Ammon's horn (tissue), 1 donor: ENCODE data around the gene NOL3.
A peak's percentile ranks its signal among the peaks of the same experiment; 100 is the strongest.

ENCODE experiments used
- DNase-seq: peaks from one replicate; pipeline ENCODE4 v3.0.0-alpha.2; 2016; ENCODE audit warnings: low spot score

The NOL3 gene

DNA sequence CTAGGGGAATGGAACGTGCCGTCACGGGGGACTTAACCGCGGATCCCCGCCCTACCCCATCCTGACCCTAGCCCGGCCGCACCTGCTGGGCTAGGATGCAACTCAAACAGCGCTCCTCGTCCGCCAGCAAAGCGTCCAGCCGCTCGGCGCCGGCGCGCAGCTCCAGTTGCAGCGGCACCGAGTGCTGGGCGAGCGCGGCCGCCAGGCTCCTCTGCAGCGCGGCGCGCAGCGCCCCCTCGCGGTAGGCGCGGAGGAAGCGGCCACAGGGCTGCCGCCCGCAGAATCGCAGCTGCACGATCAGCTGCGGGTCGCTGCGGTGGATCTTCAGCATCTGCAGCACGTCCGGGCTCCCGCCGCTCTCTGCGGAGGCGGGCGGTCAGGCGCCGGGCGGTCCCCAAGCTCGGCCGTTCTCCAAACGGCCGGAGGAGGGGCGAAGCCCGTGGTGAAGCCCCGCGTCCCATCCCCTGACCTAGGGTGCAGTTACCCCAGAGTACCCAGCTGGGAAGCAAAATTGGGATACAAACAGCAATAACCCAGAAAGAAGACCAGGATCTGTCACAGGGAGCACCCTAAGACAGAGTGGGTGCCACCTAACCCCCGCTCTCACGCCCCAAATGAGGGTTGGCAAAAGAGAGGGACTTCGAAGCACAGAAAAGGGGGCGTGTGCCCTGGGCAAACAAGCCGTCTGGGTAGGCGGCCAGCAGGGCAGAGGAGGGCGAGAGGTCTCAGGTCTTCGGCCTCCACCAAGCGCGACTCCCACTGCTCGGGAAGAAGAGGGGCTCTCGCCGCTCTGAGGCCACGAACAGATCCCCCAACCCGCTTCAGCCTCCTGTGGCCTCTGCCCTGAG is 14.8 kb upstream of the NOL3 start:
- peak; percentile 81 for DNase-seq

DNA sequence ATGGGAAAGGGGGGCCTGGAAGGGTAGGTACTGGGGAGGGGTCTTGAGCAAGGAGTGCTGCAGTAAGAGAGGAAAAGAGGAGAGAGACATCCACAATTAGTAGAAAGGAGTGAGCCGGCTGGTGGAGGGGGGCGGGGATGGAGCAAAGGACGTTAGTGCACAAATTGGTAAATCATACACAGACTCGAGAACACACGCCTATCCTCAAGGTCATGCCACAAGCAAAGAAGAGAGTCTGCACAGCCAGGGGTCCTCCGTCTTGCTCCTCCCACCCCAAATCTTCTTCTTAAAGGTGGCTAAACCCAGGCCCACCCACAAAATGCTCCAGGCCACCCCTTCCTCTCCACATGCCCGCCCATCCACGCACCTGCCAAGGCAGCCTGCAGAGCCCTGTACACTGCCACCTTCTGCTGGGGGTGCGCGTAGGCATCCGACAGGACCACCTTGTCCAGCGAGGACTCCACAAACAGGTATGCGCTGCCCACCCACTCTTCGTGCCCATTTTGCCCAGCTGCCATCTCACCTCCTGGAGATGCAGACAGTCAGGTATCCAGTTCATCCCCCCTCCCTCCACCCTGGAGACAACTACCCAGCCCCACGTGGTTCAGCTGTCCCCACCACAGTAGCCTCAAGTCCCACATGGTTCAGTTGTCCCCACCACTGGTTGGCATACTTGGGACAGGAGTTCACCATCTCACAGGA is 14.0 kb upstream of the NOL3 start:
- DNase-seq: no peak

DNA sequence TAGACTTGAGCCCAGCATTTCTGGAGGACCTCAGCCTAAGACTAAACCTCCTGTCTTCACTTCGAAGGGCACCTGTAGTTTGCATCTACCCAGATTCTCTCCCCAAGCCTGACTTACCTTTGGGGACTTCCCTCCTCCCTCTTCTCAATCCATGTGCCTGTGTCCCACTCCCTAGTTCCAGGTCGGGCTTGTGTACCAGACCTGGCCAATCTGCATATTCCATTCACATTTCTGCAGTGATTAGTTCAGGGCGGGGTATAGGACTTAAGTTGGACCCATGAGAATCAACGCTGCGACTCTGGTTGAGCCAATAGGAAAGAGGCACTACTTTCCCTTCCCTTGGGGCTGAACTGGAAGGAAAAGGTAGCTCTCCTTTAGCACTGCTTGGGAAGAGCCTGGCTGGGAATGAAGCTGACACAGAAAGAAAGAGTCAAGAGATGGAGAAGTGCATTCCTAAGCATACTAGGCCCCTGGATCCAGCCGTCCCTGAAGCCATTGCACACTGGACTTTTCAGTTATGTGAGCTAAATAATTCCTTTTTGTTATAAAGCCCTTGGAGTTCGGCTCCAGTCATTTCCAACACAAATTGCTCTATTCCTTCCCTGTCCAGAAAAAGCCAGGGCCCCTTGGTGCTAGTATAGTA is 13.1 kb upstream of the NOL3 start:
- no peak for DNase-seq

DNA sequence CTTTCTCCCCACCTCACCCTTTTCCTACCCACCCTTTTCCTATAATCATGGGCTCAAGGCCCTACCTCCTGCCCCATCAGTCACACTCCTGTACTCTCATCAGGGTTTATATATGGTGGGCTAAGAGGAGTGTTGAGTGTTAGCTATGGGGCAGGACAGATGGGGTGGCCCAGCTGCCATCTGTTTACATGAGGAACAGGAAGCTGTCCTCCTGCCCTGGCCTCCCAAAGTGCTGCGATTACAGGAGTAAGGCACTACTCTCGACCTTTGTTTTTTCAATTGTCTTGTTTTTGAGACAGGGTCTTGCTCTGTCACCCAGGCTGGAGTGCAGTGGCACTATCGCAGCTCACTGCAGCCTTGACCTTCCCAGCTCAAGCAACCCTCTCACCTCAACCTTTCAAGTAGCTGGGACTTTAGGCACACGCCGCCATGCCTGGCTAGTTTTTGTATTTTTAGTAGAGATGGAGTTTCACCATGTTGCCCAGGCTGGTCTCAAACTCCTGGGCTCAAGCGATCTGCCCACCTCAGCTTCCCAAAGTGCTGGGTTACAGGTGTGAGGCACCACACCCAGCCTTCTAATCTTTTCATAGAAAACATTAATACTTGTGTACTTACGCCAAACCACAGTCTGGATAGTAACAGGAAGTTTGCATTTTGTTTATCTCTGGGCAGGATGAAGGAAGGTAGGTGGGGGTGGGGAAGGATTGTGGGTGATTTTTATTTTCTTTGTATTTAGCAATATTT is 12.3 kb upstream of the NOL3 start:
- no peak for DNase-seq

DNA sequence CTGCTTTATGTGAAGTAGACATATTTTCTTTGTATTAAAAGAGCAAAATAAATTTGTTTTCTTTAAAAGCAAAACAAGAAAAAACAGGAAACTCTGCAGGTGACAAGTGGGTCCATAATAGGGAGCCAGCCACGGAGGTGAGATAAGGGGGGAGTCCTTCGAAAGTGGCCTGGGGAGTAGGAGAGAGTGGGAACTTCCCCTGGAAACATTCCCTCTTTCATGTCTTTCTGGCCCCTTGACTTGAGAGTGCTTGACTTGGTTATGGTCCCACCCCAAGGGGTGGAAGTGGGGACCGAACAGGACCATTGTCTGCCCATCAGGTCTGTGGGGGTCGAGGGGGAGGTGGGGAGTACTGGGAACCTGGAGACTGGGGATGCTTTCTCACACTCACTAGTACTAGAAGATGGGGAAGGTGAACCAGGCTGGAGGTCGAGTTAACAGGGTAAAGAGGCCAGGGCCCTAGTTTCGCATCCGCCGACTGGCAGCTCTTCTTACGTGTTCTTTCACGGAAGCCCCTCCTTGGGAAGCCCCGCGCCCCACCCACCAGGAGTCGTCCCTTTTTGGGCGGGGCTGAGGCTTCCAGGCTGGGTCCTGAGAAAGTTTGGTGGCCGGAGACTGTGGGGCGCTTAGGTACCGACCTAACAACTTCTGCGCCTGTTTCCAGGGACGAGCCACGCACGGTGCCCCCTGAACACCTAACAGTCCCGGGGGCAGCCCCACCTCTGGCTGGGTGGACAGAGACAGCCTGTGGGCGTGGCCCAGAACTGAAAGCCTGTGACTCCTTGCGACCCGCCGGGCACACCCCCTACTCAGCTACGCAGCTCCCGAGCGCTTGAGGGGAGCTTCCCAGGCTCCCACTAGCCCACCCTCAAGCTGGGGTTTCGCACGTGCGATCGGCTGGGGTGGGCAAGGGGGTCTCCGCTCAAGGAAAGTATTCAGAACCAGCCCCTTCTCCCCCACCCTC is 11.4 kb upstream of the NOL3 start:
- DNase-seq: no peak

DNA sequence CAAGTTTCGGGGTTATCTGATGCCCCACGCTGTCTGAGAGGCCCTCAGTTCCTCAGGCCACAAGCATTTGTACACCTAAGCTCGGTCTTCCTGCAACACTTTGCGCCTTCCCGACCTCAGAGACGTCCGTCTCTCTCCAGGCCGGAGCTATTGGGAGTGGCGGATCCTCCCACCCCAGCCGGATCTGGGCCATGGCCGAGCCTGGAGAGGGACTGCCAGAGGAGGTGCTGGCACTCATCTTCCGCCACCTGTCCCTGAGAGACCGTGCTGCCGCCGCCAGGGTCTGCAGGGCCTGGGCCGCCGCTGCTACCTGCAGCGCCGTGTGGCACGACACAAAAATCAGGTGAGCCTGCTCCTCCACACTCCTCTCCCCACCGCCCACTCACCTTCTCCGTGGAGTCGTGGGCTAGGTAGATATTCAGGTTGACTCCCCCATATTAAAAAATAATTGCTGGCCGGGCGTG is 8.7 kb upstream of the NOL3 start:
- DNase-seq: no peak

DNA sequence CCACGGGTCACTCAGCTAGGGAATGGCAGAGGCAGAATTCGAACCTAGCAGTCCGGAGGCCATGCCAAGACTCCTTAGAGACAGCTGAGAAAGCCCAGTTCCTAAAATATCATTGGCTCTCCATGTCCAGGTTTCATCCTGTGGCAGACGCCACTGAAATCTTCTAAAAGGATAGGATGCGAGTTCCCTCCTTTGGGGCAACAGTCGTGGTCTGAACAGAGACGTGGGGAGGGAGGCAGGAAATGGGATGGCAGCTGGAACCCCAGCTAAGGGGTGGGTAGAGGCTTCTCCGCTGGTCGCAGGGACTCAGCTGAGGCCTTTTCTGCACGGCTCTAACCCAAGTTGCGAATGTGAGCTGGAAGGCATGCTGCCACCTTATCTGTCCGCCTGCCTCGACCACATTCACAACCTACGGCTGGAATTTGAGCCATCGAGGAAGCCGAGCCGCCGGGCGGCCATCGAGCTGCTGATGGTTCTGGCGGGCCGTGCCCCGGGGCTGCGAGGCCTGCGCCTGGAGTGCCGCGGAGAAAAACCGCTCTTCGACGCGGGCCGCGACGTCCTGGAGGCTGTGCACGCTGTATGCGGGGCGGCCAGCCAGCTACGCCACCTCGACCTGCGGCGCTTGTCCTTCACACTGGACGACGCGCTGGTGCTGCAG is 7.7 kb upstream of the NOL3 start:
- no peak for DNase-seq

DNA sequence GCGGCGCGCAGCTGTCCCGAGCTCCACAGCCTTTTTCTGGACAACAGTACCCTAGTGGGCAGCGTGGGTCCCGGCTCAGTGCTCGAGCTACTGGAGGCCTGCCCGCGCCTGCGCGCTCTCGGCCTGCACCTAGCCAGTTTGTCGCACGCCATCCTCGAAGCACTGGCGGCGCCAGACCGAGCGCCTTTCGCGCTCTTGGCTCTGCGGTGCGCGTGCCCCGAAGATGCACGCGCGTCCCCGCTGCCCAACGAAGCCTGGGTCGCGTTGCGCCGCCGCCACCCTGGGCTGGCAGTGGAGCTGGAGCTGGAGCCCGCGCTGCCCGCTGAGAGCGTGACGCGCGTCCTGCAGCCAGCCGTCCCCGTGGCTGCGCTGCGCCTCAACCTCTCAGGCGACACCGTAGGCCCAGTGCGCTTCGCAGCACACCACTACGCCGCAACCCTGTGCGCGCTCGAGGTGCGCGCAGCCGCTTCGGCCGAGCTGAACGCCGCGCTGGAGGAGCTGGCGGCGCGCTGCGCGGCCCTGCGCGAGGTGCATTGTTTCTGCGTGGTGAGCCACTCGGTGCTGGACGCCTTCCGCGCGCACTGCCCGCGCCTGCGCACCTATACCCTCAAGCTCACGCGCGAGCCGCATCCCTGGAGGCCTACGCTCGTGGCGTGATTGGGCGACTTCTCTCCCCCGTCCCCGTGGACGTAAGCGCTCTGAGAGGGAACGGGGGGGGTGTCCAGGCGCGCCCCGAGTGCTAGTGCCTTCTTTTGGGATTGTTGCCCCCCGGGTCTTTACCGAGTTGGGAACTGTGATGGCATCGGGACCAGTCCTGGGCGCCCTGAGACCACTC is 7.0 kb upstream of the NOL3 start:
- peak; percentile 89 for DNase-seq

DNA sequence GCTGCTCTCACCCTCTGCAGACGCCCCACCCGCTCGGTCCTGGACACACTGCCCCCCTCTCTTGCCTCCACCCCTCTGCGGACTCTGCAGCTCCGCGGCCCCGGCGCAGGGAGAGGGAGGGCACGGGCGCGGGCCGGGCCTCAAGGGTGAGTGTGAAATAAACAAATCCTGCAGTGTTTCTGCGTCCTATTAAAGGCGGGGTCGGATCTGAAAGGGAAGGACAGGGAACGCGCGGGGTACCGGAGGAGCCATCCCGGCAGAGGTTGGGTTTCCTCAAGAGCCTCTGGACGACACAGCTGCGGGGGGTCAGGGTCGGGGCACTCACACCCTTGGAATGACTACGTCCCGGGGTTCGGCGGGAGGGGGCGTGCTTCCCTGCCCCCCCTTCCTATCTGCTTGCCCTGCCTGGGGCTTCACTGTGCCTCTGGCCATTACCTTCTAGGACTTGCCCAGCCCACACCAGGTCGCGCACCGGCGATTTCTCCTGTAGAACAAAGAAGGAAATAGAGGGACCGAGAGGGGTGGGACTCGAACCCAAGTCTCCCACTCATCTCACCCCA is 6.3 kb upstream of the NOL3 start:
- no peak for DNase-seq

DNA sequence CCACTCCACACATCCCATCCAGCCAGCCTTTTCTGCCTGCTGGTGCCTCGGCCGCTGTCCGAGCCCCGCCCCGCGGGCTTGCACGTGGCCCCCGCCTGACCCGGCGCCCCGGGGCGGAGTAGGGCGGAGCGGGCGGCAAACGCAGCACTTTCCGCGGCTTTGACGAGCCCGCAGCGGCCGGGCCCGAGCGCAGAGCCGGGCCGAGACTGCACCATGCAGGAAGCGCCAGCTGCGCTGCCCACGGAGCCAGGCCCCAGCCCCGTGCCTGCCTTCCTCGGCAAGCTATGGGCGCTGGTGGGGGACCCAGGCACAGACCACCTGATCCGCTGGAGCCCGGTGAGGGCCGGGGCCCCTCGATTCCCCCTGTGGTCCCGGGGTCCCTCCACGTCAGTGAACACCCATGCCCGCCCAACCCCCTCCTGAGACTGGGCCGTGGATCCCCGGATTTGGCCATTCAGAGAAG is 5.7 kb upstream of the NOL3 start, which contains the start of gene HSF4:
TSS of gene HSF4 (plus strand) at position 147 of the 463 bp plus-strand sequence. CDS start at position 214, 67 bp downstream.
- no peak for DNase-seq

DNA sequence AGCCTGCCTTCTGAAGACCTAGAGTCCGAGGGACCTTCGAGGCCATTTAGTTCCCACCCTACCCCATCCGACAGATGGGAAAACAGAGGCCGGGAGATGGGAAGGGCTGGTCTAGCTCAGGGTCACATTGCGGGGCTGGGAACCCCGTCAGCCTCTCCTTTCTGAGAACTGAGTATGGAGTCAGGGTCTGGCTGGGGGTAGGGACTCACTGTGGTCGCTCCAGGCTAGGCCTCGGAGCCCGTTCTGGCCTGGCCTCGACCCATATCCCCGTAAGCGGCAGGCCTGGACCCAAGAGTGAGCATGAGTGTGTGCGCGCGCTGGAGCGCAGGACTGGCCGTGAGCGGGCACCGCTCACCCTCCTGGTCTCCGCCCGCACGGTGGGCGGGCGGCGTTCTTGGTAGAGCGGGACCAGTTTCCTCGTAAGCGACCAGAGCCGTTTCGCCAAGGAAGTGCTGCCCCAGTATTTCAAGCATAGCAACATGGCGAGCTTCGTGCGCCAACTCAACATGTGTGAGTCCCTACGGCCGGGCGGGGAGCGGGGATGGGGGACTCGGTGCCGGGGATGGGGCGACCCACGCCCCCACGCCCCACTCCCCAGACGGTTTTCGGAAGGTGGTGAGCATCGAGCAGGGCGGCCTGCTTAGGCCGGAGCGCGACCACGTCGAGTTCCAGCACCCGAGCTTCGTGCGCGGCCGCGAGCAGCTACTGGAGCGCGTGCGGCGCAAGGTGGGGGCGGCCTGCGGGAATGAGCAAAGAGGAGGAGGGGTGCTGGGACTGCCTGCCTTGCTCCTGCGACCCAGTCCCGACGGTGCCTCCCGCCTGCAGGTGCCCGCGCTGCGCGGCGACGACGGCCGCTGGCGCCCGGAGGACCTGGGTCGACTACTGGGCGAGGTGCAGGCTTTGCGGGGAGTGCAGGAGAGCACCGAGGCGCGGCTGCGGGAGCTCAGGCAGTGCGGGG is 4.9 kb upstream of the NOL3 start:
- DNase-seq: no peak

DNA sequence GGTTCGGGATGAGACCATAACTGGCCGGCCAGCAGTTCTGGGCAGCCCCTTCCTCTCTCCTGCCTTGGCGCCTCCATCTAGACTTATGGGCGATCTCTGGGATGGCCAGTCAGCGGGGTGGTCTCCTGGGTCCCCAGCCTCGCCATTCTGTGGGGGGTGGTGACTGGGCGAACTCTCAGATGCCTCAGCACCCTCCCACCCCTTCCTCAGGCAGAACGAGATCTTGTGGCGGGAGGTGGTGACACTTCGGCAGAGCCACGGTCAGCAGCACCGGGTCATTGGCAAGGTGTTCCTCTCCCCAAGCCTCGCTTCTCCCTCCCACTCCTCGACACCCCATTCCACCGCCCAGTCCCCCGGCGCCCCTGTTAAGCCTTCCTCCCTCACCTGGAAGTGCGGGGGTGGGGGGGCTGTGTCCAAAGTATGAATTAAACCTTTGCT is 4.2 kb upstream of the NOL3 start:
- no peak for DNase-seq

DNA sequence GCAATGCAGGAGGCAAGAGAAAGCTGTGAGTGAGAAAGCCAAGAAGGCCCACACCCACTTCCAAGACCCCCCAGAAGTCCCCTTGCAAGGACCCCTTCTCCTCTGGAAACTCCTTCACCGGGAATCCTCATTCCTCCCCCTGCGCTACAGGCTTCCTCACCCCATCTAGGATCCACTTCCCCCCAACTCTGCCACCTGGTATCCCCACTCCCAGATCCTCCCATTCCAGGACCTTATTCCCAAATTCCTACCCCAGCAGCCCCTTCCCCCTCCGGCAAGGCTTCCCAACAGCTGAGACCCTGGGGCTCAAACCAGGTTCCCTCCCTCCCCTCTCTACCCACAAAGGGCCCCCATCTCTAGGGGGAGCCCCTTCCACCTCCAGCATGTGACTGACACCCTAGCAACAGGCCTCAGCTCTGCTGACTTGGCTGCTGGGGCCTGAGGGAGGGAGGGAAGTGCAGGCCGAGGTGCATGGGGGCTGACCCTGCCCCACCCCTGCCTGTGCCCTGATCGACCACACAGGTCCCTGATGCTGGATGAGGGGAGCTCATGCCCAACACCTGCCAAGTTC is 3.7 kb upstream of the NOL3 start:
- DNase-seq: no peak

DNA sequence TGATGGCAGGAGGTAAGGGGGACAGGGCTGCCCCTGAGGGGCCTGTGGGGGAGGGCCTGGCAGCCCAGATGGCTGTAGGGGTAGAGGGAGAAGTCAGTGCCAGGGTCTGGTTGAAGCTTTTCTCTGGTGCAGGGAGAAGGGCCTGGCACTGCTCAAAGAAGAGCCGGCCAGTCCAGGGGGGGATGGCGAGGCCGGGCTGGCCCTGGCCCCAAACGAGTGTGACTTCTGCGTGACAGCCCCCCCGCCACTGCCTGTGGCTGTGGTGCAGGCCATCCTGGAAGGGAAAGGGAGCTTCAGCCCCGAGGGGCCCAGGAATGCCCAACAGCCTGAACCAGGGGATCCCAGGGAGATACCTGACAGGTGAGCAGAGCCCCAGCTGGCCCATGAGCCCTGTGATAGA is 2.8 kb upstream of the NOL3 start:
- DNase-seq: no peak

DNA sequence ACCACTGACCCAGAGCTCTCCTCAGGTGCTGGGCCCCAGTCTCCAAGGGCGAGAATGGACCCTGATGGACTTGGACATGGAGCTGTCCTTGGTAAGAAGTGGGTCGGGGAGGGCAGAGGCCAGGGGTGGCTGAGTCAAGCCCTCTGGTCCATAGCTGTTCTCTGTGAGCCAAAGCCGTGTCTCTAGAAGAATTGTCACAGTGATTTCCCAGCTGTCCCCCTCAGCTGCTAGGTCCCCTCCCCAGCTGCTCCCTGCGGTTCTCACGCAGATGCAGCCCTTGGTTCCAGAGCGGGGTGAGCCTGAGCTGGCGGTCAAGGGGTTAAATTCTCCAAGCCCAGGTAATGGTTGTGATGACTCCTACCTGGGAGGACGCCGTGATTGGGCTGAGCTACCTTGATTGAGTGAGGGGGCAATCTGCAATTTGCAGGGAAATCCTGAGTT is 1.3 kb upstream of the NOL3 start:
- no peak for DNase-seq

DNA sequence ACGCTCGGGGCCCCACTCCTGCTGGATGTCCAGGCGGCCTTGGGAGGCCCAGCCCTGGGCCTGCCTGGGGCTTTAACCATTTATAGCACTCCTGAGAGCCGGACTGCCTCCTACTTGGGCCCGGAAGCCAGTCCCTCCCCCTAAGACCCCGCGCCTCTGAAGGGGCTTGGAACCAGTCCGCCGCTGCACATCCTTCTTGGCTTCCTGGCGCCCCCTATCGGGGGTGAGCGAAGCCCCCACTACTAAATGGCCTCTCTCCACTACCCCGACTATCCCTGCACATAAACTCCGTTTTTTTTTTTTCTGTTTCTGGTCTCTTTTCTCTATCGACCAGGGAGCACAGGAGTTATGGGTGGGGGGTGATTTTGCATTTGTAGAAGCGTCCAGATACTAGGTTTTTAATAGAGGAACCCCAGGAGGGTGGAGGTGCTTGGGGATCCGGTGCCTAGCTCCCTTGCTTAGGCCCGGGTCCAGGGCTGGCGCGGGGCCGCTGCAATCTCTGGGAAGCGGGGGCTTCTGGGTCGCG is 633 bp upstream of the NOL3 start:
- DNase-seq: no peak
